Measurements from ENCODE around the gene TMEM40.

Gene TMEM40

DNA sequence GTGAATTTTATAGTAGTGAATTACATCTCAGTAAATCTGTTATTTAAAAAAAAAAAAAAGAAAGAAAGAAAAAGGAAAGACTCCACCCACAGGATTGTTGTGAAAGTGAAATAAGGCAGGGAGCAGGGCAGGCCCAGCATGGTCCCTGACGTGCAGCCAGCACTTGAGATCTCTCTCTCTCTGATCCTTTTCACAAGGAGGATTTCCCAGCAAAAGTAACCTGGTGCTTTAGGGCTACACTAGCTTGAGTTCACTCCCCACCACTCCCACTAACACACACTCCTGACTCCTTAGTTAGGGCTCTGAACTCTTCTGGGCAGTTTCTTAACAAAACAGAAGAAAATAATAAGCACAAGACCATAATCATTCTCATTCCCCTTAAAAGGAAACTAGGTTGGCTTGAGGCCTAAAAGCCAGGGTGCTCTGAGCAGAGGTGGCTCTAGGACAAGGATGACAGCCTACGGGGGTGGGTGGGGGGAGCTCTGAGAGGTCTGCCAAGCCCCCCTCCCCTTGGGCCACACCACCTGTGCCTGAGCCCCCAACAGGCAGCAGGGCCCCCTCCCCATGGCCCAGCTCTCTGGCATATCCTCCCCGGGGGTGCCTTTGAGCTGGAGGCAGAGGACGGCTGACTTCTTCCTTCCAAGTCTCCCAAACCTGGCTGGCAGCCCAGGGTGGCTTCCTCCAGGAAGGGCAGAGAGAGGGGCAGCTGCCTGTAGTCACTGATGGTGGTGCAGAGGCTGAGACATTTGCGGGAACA, 856 bp downstream of the TMEM40 start:
- Histone ChIP-seq H3K27ac (ENCODE audit: low read depth, low read length) (no peak overlapping the region), H3K4me2 (ENCODE audit: low read length) (peak overlapping the region; percentile 7; the same call in 1 of the 2 replicates), H3F3A (ENCODE audit: control insufficient read depth, insufficient read depth) (0 out of 2 replicates have a peak, but pooled peaks cover 2% of the 10 kb centered on the region), H3K36me3 (ENCODE audit: control insufficient read depth, low read length) (no peaks in the 10 kb centered on the region), H3K27me3 (ENCODE audit: control insufficient read depth, low read length) (no peaks in the 10 kb centered on the region), H3K79me2 (ENCODE audit: control insufficient read depth, low read length) (no peaks in the 10 kb centered on the region), H3K4me3 (ENCODE audit: low read length) (no peak overlapping the region), H3K4me1 (ENCODE audit: control insufficient read depth, low read length) (peaks cover 82% of the 10 kb centered on the region), H3K9me2 (replicated peaks; ENCODE audit: control insufficient read depth, low read length) (no peaks in the 10 kb centered on the region), H3K9me3 (ENCODE audit: control insufficient read depth, insufficient read depth, low read length) (no peaks in the 10 kb centered on the region), H4K20me1 (ENCODE audit: control insufficient read depth, insufficient read depth, low read depth, low read length) (no peaks in the 10 kb centered on the region)
- TF ChIP-seq CTCF (IDR thresholded peaks at IDR 0.05; ENCODE audit: low read depth, low read length, poor library complexity, severe bottlenecking) (no peak), EZH2phosphoT487 (IDR thresholded peaks at IDR 0.05; ENCODE audit: borderline replicate concordance, low read length) (no peak)

DNA sequence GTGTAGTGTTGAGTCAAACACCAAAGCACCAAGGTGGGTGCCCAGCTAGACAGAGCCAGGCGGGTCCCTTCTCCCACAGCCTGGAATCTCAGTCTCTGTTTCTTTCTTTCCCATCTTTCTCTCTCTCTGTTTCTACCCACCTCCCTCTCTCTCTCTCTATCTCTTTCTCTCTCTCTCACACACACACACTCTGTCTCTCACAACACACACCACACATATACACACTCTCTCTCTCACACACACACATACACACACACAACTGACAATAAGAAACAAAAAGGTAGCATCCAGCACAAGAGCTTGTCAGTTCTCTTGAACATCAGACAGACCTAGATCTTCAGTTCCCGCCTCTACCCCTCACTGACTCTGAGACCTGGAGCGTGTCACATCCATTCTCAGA, 2.4 kb downstream of the TMEM40 start:
- Histone ChIP-seq H3K27me3 (ENCODE audit: control insufficient read depth, low read length) (no peaks in the 10 kb centered on the region), H3K36me3 (ENCODE audit: control insufficient read depth, low read length) (no peaks in the 10 kb centered on the region), H3K4me3 (ENCODE audit: low read length) (no peak overlapping the region), H3K4me1 (ENCODE audit: control insufficient read depth, low read length) (peaks cover 87% of the 10 kb centered on the region), H4K20me1 (ENCODE audit: control insufficient read depth, insufficient read depth, low read depth, low read length) (no peaks in the 10 kb centered on the region), H3K4me2 (ENCODE audit: low read length) (no peak overlapping the region), H3F3A (ENCODE audit: control insufficient read depth, insufficient read depth) (0 out of 2 replicates have a peak, but pooled peaks cover 2% of the 10 kb centered on the region), H3K27ac (ENCODE audit: low read depth, low read length) (no peak overlapping the region), H3K9me3 (ENCODE audit: control insufficient read depth, insufficient read depth, low read length) (no peaks in the 10 kb centered on the region), H3K79me2 (ENCODE audit: control insufficient read depth, low read length) (no peaks in the 10 kb centered on the region), H3K9me2 (replicated peaks; ENCODE audit: control insufficient read depth, low read length) (no peaks in the 10 kb centered on the region)
- TF ChIP-seq EZH2phosphoT487 (IDR thresholded peaks at IDR 0.05; ENCODE audit: borderline replicate concordance, low read length) (no peak), CTCF (IDR thresholded peaks at IDR 0.05; ENCODE audit: low read depth, low read length, poor library complexity, severe bottlenecking) (no peak)

- Histone ChIP-seq H3K4me3 (ENCODE audit: low read length) (no peak overlapping the region), H3K36me3 (ENCODE audit: control insufficient read depth, low read length) (no peaks in the 10 kb centered on the region), H3K9me2 (replicated peaks; ENCODE audit: control insufficient read depth, low read length) (no peaks in the 10 kb centered on the region), H4K20me1 (ENCODE audit: control insufficient read depth, insufficient read depth, low read depth, low read length) (no peaks in the 10 kb centered on the region), H3F3A (ENCODE audit: control insufficient read depth, insufficient read depth) (0 out of 2 replicates have a peak, but pooled peaks cover 2% of the 10 kb centered on the region), H3K9me3 (ENCODE audit: control insufficient read depth, insufficient read depth, low read length) (no peaks in the 10 kb centered on the region), H3K4me2 (ENCODE audit: low read length) (no peak overlapping the region), H3K4me1 (ENCODE audit: control insufficient read depth, low read length) (peaks cover 91% of the 10 kb centered on the region), H3K27ac (ENCODE audit: low read depth, low read length) (no peak overlapping the region), H3K27me3 (ENCODE audit: control insufficient read depth, low read length) (no peaks in the 10 kb centered on the region), H3K79me2 (ENCODE audit: control insufficient read depth, low read length) (no peaks in the 10 kb centered on the region)
- TF ChIP-seq CTCF (IDR thresholded peaks at IDR 0.05; ENCODE audit: low read depth, low read length, poor library complexity, severe bottlenecking) (no peak), EZH2phosphoT487 (IDR thresholded peaks at IDR 0.05; ENCODE audit: borderline replicate concordance, low read length) (no peak)
Measured at GRCh38 chr3:12756175-12756574, 2.9 kb downstream of the TMEM40 start.

Data from DOHH2 (cell line).